Mucosa of descending colon (tissue), 3 donors: ENCODE data around the gene SLC46A3. TPM values are rescaled to one million over a fixed set of nuclear protein-coding genes. Genes with fewer than 3 reads are reported as not detected.

Source experiments
- ATAC-seq: fragments of 200-7000 bp; cut with Tn5 transposase; one replicate; pipeline ENCODE4 v1.9.1; 2020; ENCODE audit warnings: mild to moderate bottlenecking, moderate library complexity
- DNase-seq, 3 donors: peaks; one replicate each; pipeline ENCODE4 v3.0.0-alpha.2; 2020
- H3K36me3 ChIP-seq: fragments of 200-600 bp; one replicate; pipeline ENCODE4 v1.8.0; 2021; ENCODE audit warnings: low read depth, mild to moderate bottlenecking
- H3K4me1 ChIP-seq: fragments of 200-600 bp; one replicate; pipeline ENCODE4 v1.8.0; 2021; ENCODE audit warnings: low read depth, mild to moderate bottlenecking
- H3K4me3 ChIP-seq: fragments of 200-600 bp; one replicate; pipeline ENCODE4 v1.8.0; 2021; ENCODE audit warnings: mild to moderate bottlenecking
- H3K9me3 ChIP-seq: fragments of 200-600 bp; one replicate; pipeline ENCODE4 v1.8.0; 2021; ENCODE audit warnings: mild to moderate bottlenecking
- intact Hi-C, 2 donors: fragments of 100-400 bp; cut with DNase I in 1 of 2; cut with micrococcal nuclease in 1 of 2; formaldehyde crosslinking; loops; one replicate each; pipeline versions ENCODE4 v1.11.0 to v1.11.1; 2022; cut with DNase I, micrococcal nuclease
- total RNA-seq, 3 donors: library from RNA; stranded (reverse); fragmentation: NEBNext Ultra II Directional in 2 of 3; extraction: Animal tissue kit (Norgen Biotek cat#: 25700) in 2 of 3; gene quantifications; one replicate each; pipeline versions ENCODE4 v1.2.1 to v1.2.4, GENCODE V29; 2021 to 2023
- TF ChIP-seq, protein P1 (sequence below): fragments of 200-600 bp; IDR thresholded peaks from one replicate; pipeline ENCODE4 v1.8.0; 2022; ENCODE audit warnings: antibody characterized with exemption, mild to moderate bottlenecking
- donor health status: DM: no; HTN: no; CAD: no; lungs with moderate emphysema.
- donor health status: DM: no; HTN: no; CAD: no.
- donor health status: DM: no; HTN: yes; CAD: no.

Gene SLC46A3
- total RNA-seq, 3 donors from 2014 or later = 43.0 to 65.5 (median 46.3) TPM

DNA sequence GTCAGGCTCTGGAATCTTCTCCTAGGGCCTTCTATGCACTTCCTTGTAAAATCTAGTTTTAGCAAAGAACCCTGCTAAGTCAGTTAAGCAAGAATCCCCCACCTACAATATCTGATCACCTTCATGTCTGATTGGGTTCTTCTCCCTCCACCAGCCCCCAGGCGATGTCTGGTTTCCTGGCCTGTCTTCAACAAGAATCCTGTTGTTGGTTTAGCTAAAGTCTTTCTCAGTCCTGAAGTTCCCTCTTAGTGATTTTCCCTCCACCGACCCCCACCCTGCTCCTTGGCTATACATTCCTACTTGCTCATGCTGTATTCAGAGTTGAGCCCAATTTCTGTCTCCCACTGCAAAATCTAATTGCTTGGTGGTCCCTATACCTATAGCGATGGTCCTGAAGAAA, 35.2 kb upstream of the SLC46A3 start:
- ATAC-seq (no peak), DNase-seq (no peak)
- Histone ChIP-seq H3K4me1 (no peaks in the 10 kb centered on the region), H3K36me3 (no peaks in the 10 kb centered on the region), H3K9me3 (peaks cover 11% of the 10 kb centered on the region), H3K4me3 (no peak overlapping the region)
- TF ChIP-seq, protein P1, sequence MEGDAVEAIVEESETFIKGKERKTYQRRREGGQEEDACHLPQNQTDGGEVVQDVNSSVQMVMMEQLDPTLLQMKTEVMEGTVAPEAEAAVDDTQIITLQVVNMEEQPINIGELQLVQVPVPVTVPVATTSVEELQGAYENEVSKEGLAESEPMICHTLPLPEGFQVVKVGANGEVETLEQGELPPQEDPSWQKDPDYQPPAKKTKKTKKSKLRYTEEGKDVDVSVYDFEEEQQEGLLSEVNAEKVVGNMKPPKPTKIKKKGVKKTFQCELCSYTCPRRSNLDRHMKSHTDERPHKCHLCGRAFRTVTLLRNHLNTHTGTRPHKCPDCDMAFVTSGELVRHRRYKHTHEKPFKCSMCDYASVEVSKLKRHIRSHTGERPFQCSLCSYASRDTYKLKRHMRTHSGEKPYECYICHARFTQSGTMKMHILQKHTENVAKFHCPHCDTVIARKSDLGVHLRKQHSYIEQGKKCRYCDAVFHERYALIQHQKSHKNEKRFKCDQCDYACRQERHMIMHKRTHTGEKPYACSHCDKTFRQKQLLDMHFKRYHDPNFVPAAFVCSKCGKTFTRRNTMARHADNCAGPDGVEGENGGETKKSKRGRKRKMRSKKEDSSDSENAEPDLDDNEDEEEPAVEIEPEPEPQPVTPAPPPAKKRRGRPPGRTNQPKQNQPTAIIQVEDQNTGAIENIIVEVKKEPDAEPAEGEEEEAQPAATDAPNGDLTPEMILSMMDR = no peak
- intact Hi-C loops = no loop called here

DNA sequence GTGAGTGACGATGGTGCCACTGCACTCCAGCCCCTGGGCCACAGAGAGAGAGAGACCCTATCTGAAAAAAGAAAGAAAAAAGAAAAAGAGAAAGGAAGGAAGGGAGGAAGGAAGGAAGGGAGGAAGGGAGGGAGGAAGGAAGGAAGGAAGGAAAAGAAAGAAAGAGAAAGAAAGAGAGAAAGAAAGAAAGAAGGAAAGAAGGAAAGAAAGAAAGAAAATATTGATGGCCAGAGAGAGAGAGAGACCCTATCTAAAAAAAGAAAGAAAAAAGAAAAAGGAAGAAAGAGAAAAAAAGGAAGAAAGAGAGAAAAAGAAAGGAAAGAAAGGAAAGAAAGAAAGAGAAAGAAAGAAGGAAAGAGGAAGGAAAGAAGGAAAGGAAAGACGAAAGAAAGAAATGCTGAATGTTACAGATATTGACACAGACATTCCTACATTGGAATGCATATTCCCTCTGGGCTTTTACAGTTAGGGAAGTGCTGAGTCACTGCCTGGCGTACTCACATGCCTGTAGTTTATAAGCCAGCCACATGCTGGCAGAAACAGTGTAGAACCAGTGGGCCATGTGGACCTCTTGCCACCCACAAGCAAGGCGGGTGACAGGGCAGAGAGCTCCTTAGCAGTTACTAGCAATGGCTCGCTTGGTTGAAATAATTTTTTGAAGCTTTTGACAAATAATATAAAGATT, 34.6 kb upstream of the SLC46A3 start:
- Histone ChIP-seq H3K36me3 (no peaks in the 10 kb centered on the region), H3K4me3 (no peak overlapping the region), H3K4me1 (no peaks in the 10 kb centered on the region), H3K9me3 (peaks cover 5% of the 10 kb centered on the region)
- intact Hi-C loops = no loop called here
- ATAC-seq = peak; percentile 93
- DNase-seq = peak in 1 of 3 donors; percentile 62
- TF ChIP-seq, protein P1 = no peak

DNA sequence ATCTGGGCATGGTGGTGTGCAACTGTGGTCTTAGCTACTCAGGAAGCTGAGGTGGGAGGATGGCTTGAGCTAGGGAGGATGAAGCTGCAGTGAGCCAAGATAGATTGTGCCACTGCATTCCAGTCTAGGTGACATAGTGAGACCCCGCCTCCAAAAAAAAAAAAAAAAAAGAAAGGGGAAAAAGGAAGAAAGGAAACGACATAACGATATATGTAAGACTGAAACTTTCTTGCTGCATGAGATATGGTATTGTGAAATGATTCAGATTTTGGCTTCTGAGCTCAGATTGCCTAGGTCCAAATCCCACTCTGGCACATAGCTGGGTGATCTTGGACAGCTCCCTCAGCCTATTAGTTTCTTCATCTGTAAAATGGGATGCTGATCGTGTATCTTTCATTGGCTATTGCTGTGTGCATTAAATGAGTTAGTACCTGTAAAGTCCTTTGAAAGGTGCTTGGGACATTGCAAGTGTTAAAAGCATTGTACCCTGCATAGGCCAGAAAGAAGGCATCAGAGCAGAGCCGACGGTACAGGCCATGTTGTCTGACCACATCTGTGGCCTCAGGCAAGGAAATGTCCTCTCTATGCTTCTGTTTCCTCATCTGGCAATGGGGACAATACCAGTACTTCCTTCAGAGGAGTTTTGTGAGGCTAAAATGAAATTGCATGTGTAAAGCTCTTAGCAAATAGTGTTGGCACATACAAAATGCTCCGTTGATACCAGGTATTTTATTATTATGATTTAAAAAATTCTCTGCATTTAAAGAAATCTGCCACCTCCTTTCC, 32.6 kb upstream of the SLC46A3 start:
- Histone ChIP-seq H3K4me1 (no peaks in the 10 kb centered on the region), H3K9me3 (no peaks in the 10 kb centered on the region), H3K4me3 (no peak overlapping the region), H3K36me3 (no peaks in the 10 kb centered on the region)
- intact Hi-C loops = no loop called here
- ATAC-seq (no peak), DNase-seq (no peak)
- TF ChIP-seq, protein P1 = no peak

DNA sequence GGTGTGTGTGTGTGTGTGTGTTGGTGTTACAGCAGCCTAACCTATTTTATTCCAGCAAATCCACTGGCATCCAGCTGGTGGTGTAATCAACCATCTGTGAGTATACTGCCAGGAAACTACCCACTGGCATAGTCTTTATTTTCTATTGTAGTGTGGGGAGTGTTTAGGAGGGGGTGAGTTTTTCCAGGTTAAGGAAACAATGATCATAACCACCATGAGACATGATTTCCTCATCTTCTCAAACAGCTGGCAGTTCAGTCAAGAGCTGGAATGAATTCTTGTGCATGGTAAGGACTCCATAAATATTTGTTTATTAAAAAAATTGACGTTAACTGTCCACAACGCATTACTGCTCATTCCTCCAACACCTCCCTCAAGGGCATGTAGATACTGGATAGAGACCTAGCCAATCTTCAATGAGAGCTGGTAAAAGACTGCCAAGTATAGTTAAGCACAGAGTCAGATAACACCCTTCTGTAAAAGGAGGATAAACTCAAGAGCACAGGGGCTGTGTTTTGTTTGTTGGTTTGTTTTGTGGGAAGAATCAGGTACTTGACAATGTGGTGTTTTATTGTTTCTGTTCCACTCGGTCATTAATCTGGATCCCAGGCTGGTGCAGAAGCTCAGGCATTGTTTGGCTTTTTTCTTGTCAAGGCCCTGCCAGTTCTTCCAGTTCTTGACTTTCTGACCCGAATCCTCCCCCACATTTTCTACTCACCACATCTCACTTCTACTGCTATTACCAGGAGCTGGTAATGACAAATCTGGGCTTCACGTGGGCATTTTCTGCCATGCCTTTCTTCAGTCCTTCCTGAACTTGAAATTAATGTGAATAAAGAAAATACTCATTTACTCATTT, 31.6 kb upstream of the SLC46A3 start:
- TF ChIP-seq, protein P1 = no peak
- ATAC-seq (no peak), DNase-seq (no peak)
- Histone ChIP-seq H3K4me3 (no peak overlapping the region), H3K36me3 (no peaks in the 10 kb centered on the region), H3K4me1 (no peaks in the 10 kb centered on the region), H3K9me3 (no peaks in the 10 kb centered on the region)
- intact Hi-C loops = no loop called here

DNA sequence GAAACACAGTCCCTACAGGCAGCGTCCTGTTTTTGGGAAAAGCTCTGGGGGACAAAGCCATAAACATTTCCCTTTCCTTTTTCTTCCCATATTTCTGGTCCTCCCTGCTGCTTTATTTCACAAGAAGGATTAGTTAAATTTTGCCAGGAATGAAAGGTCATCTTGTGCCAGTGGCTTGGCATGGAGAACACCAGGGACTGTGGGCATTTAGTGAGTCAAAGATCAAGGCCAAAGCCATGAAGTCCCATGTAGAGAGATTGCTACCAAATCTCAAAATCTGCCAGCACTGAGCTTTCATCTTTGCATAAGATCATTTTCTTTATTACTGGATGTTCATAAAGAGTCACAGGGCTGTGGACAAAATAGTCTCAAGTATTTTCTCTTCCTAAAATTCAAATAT, 29.1 kb upstream of the SLC46A3 start:
- no peaks in the 10 kb centered on the region for H3K36me3 ChIP-seq
- intact Hi-C loops = no loop called here
- H3K9me3 ChIP-seq = no peaks in the 10 kb centered on the region
- no peaks in the 10 kb centered on the region for H3K4me1 ChIP-seq
- H3K4me3 ChIP-seq = no peak overlapping the region
- ATAC-seq (no peak), DNase-seq (no peak)
- TF ChIP-seq, protein P1 = no peak
